22Rv1 (cell line): Measurements from ENCODE around the gene REXO4.
A peak's percentile ranks its signal among the peaks of the same experiment; 100 is the strongest.

ENCODE experiments used
- H3K27ac ChIP-seq: fragments of 450-650 bp; 2 replicates; pipeline ENCODE4 v1.5.1; 2017
- CTCF ChIP-seq: fragments of 450-650 bp; IDR thresholded peaks from 2 replicates; pipeline ENCODE4 v1.5.1; 2017; ENCODE audit warnings: mild to moderate bottlenecking
- ZFX ChIP-seq: fragments of 450-650 bp; IDR thresholded peaks from 2 replicates; pipeline ENCODE4 v1.6.1; 2017; ENCODE audit warnings: antibody characterized with exemption, borderline replicate concordance

Gene REXO4

GRCh38 chr9:133437753-133438531, 20.1 kb upstream of the REXO4 start:
- no peak overlapping the region for H3K27ac ChIP-seq
- peak; percentile 27 for TF ChIP-seq CTCF
- no peak for TF ChIP-seq ZFX

GRCh38 chr9:133436681-133437080, 18.9 kb upstream of the REXO4 start:
- no peak for TF ChIP-seq ZFX
- no peak for TF ChIP-seq CTCF
- H3K27ac ChIP-seq: no peak overlapping the region

GRCh38 chr9:133433351-133433843, 15.6 kb upstream of the REXO4 start:
- no peak for TF ChIP-seq ZFX
- no peak for TF ChIP-seq CTCF
- H3K27ac ChIP-seq: no peak overlapping the region

- no peak for TF ChIP-seq ZFX
- no peak for TF ChIP-seq CTCF
- H3K27ac ChIP-seq: no peak overlapping the region
Measured at GRCh38 chr9:133430244-133430643, 12.4 kb upstream of the REXO4 start.

- TF ChIP-seq CTCF (no peak), ZFX (no peak)
- no peak overlapping the region for H3K27ac ChIP-seq
Measured at GRCh38 chr9:133429641-133430161, 11.9 kb upstream of the REXO4 start.

GRCh38 chr9:133429214-133429613, 11.4 kb upstream of the REXO4 start:
- TF ChIP-seq CTCF (no peak), ZFX (no peak)
- no peak overlapping the region for H3K27ac ChIP-seq

- TF ChIP-seq CTCF: no peak
- TF ChIP-seq ZFX: no peak
- no peak overlapping the region for H3K27ac ChIP-seq
Measured at GRCh38 chr9:133428617-133429101, 10.8 kb upstream of the REXO4 start.
